ENCODE measurements around the gene DCBLD1. TPM values are rescaled to one million over a fixed set of nuclear protein-coding genes. Genes with fewer than 3 reads are reported as not detected.

Gene DCBLD1
- total and polyA plus RNA-seq, 2 donors (not counting 1 experiment from before 2014, with no cell fraction given) = 35.2 to 44.4 TPM

GRCh38 chr6:117459204-117459944, 23.1 kb upstream of the DCBLD1 start:
- Histone ChIP-seq H3K4me2 (ENCODE audit: extremely low read depth, insufficient read depth, low read length) (no peak overlapping the region), H3K27me3 (ENCODE audit: control insufficient read depth, insufficient read depth, low read length) (no peaks in the 10 kb centered on the region), H3K9ac (ENCODE audit: insufficient read depth, low read length) (no peak overlapping the region), H3K4me1 (ENCODE audit: control insufficient read depth, extremely low read depth, insufficient read depth, low read length) (peaks cover 2% of the 10 kb centered on the region), H3K9me3 (ENCODE audit: control insufficient read depth, insufficient read depth, low read depth, low read length) (no peaks in the 10 kb centered on the region), H3K27ac (ENCODE audit: insufficient read depth, low read length) (no peak overlapping the region), H3K36me3 (ENCODE audit: control insufficient read depth, insufficient read depth, low read length) (no peaks in the 10 kb centered on the region), H3K79me2 (ENCODE audit: control insufficient read depth, insufficient read depth, low read length) (no peaks in the 10 kb centered on the region), H2AFZ (ENCODE audit: low read length) (no peak overlapping the region), H3K4me3 (replicated peaks in 1 of 4; ENCODE audit: control extremely low read depth in 1 of 4, insufficient read depth in 1 of 4, low read depth in 3 of 4, low read length in 4 of 4) (no peak overlapping the region), H4K20me1 (ENCODE audit: control insufficient read depth, extremely low read depth, insufficient read depth, low read length) (no peaks in the 10 kb centered on the region)
- TF ChIP-seq EZH2 (IDR thresholded peaks at IDR 0.05; ENCODE audit: low read length, missing control alignments) = no peak
- TF ChIP-seq, protein P1, sequence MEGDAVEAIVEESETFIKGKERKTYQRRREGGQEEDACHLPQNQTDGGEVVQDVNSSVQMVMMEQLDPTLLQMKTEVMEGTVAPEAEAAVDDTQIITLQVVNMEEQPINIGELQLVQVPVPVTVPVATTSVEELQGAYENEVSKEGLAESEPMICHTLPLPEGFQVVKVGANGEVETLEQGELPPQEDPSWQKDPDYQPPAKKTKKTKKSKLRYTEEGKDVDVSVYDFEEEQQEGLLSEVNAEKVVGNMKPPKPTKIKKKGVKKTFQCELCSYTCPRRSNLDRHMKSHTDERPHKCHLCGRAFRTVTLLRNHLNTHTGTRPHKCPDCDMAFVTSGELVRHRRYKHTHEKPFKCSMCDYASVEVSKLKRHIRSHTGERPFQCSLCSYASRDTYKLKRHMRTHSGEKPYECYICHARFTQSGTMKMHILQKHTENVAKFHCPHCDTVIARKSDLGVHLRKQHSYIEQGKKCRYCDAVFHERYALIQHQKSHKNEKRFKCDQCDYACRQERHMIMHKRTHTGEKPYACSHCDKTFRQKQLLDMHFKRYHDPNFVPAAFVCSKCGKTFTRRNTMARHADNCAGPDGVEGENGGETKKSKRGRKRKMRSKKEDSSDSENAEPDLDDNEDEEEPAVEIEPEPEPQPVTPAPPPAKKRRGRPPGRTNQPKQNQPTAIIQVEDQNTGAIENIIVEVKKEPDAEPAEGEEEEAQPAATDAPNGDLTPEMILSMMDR (conservative IDR thresholded peaks at IDR 0.05 in 1 of 2, IDR thresholded peaks at IDR 0.05 in 1 of 2; ENCODE audit: low read depth in 1 of 2, low read length in 2 of 2) = no peak
- DNase-seq (ENCODE audit: low read depth in 2 of 2) = no peak

GRCh38 chr6:117463762-117464665, 18.5 kb upstream of the DCBLD1 start:
- H3K4me3 ChIP-seq (replicated peaks in 1 of 4; ENCODE audit: control extremely low read depth in 1 of 4, insufficient read depth in 1 of 4, low read depth in 3 of 4, low read length in 4 of 4) = no peak overlapping the region
- no peaks in the 10 kb centered on the region for H3K9me3 ChIP-seq (ENCODE audit: control insufficient read depth, insufficient read depth, low read depth, low read length)
- no peak overlapping the region for H2AFZ ChIP-seq (ENCODE audit: low read length)
- H3K79me2 ChIP-seq (ENCODE audit: control insufficient read depth, insufficient read depth, low read length) = no peaks in the 10 kb centered on the region
- DNase-seq (ENCODE audit: low read depth in 2 of 2) = peak; percentile 67 to 88
- peaks cover 2% of the 10 kb centered on the region for H3K4me1 ChIP-seq (ENCODE audit: control insufficient read depth, extremely low read depth, insufficient read depth, low read length)
- H4K20me1 ChIP-seq (ENCODE audit: control insufficient read depth, extremely low read depth, insufficient read depth, low read length) = no peaks in the 10 kb centered on the region
- TF ChIP-seq, protein P1 (conservative IDR thresholded peaks at IDR 0.05 in 1 of 2, IDR thresholded peaks at IDR 0.05 in 1 of 2; ENCODE audit: low read depth in 1 of 2, low read length in 2 of 2) = no peak
- no peak for TF ChIP-seq EZH2 (IDR thresholded peaks at IDR 0.05; ENCODE audit: low read length, missing control alignments)
- peak overlapping the region; percentile 14 for H3K27ac ChIP-seq (ENCODE audit: insufficient read depth, low read length)
- H3K4me2 ChIP-seq (ENCODE audit: extremely low read depth, insufficient read depth, low read length) = peak overlapping the region; percentile 69
- H3K36me3 ChIP-seq (ENCODE audit: control insufficient read depth, insufficient read depth, low read length) = no peaks in the 10 kb centered on the region
- H3K27me3 ChIP-seq (ENCODE audit: control insufficient read depth, insufficient read depth, low read length) = no peaks in the 10 kb centered on the region
- H3K9ac ChIP-seq (ENCODE audit: insufficient read depth, low read length) = no peak overlapping the region

DNA sequence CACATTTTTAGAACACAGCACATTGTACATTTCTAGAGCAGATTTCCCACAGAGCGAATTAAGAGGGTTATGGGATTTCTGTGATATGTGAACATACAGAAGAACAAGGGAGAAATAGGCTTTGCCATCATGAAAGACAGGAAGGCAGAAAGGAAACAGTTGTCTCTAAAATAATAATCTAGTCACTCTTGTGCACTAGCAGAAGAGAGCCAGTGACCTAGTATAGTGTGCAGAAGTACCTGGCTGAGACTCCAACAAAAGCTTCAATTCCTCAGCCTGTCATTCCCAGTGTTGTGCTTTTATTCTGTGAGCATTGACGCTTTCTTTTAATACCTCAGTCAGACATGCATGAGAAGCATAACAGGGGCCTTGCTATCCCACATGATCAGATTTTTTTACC, 17.8 kb upstream of the DCBLD1 start:
- Histone ChIP-seq H3K9me3 (ENCODE audit: control insufficient read depth, insufficient read depth, low read depth, low read length) (no peaks in the 10 kb centered on the region), H3K36me3 (ENCODE audit: control insufficient read depth, insufficient read depth, low read length) (no peaks in the 10 kb centered on the region), H3K4me3 (replicated peaks in 1 of 4; ENCODE audit: control extremely low read depth in 1 of 4, insufficient read depth in 1 of 4, low read depth in 3 of 4, low read length in 4 of 4) (no peak overlapping the region), H3K4me2 (ENCODE audit: extremely low read depth, insufficient read depth, low read length) (no peak overlapping the region), H3K27me3 (ENCODE audit: control insufficient read depth, insufficient read depth, low read length) (no peaks in the 10 kb centered on the region), H2AFZ (ENCODE audit: low read length) (no peak overlapping the region), H3K4me1 (ENCODE audit: control insufficient read depth, extremely low read depth, insufficient read depth, low read length) (peaks cover 2% of the 10 kb centered on the region), H3K79me2 (ENCODE audit: control insufficient read depth, insufficient read depth, low read length) (no peaks in the 10 kb centered on the region), H4K20me1 (ENCODE audit: control insufficient read depth, extremely low read depth, insufficient read depth, low read length) (no peaks in the 10 kb centered on the region), H3K27ac (ENCODE audit: insufficient read depth, low read length) (no peak overlapping the region), H3K9ac (ENCODE audit: insufficient read depth, low read length) (no peak overlapping the region)
- TF ChIP-seq, protein P1 (conservative IDR thresholded peaks at IDR 0.05 in 1 of 2, IDR thresholded peaks at IDR 0.05 in 1 of 2; ENCODE audit: low read depth in 1 of 2, low read length in 2 of 2) = no peak
- TF ChIP-seq EZH2 (IDR thresholded peaks at IDR 0.05; ENCODE audit: low read length, missing control alignments) = no peak
- no peak for DNase-seq (ENCODE audit: low read depth in 2 of 2)
